ENCODE data around the gene KRTAP4-11. TPM values are rescaled to one million over a fixed set of nuclear protein-coding genes. Genes with fewer than 3 reads are reported as not detected.
"Not testable (repeated sequence)": the region's sequence is repeated elsewhere in the genome, so short reads cannot be mapped to it uniquely, and the experiment has no call there.

Gene KRTAP4-11
- total RNA-seq, 1 experiment from 2014 or later: not detected

- H3K4me3 ChIP-seq (replicated peaks in 1 of 2; ENCODE audit: low read depth in 1 of 2, low read length in 2 of 2): no peak overlapping the region
- no peaks in the 10 kb centered on the region for H3K9me2 ChIP-seq (ENCODE audit: insufficient read depth)
- intact Hi-C loops (cut with micrococcal nuclease): no loop called here
- CTCF ChIA-PET: no interaction called here
- H3K27ac ChIP-seq (ENCODE audit: low read depth, low read length): no peak overlapping the region
- no peak for ATAC-seq
- POLR2A ChIA-PET: no interaction called here
- H3K9ac ChIP-seq (ENCODE audit: low read length): no peak overlapping the region
- DNase-seq (ENCODE audit: low read depth, low spot score): no peak
- no peaks in the 10 kb centered on the region for H3K79me2 ChIP-seq (ENCODE audit: insufficient read depth, low read length)
- H3K36me3 ChIP-seq (ENCODE audit: control insufficient read depth in 1 of 2, insufficient read depth in 2 of 2, low read length in 2 of 2): peaks cover 0 to 23% of the 10 kb centered on the region in 2 experiments; a peak in 2 of 4 replicates
- RAD21 ChIA-PET (ENCODE audit: low non-redundant PET in 1 of 2, low total read pairs in 2 of 2, uncharacterized antibody in 2 of 2, unreplicated experiment in 2 of 2): no interaction called here
- H3K27me3 ChIP-seq (ENCODE audit: insufficient read depth, low read length): no peaks in the 10 kb centered on the region
- no peak overlapping the region for H3K4me2 ChIP-seq (ENCODE audit: low read length)
- peak overlapping the region; percentile 51 for H2AFZ ChIP-seq (ENCODE audit: low read depth, low read length, poor library complexity, severe bottlenecking)
- H3K4me1 ChIP-seq (ENCODE audit: control insufficient read depth in 1 of 2, insufficient read depth in 2 of 2, low read length in 2 of 2): peaks cover 0 to 6% of the 10 kb centered on the region in 2 experiments; a peak in 1 of 4 replicates
- BruUV-seq (replicated peaks): no TSS peak
- peaks cover 4 to 21% of the 10 kb centered on the region in 2 experiments; a peak in 3 of 4 replicates for H3K9me3 ChIP-seq (ENCODE audit: control insufficient read depth in 1 of 2, insufficient read depth in 1 of 2, low read depth in 1 of 2, low read length in 2 of 2)
- TF ChIP-seq EGR1 (IDR thresholded peaks at IDR 0.05; ENCODE audit: low read depth) (no peak), CBX3 (IDR thresholded peaks at IDR 0.05; ENCODE audit: low read depth) (peak; percentile 59; the same call in 1 of the 2 replicates)
- no peaks in the 10 kb centered on the region for H4K20me1 ChIP-seq (ENCODE audit: insufficient read depth)
Measured at GRCh38 chr17:41111151-41111885, 6.9 kb downstream of the KRTAP4-11 start.

- H3K4me1 ChIP-seq (ENCODE audit: control insufficient read depth in 1 of 2, insufficient read depth in 2 of 2, low read length in 2 of 2): peaks cover 10 to 27% of the 10 kb centered on the region in 2 experiments
- H4K20me1 ChIP-seq (ENCODE audit: insufficient read depth); DNase-seq (ENCODE audit: low read depth, low spot score): not testable (repeated sequence)
Measured at GRCh38 chr17:41108728-41109386, 9.3 kb downstream of the KRTAP4-11 start.

More at GRCh38 chr17:41108728-41109386, 9.3 kb downstream of the KRTAP4-11 start:
- Histone ChIP-seq H3K9me3 (ENCODE audit: control insufficient read depth in 1 of 2, insufficient read depth in 1 of 2, low read depth in 1 of 2, low read length in 2 of 2) (peaks cover 4 to 21% of the 10 kb centered on the region in 2 experiments; a peak in 3 of 4 replicates), H2AFZ (ENCODE audit: low read depth, low read length, poor library complexity, severe bottlenecking) (peak overlapping the region; percentile 22), H3K36me3 (ENCODE audit: control insufficient read depth in 1 of 2, insufficient read depth in 2 of 2, low read length in 2 of 2) (peaks cover 0 to 23% of the 10 kb centered on the region in 2 experiments; a peak in 2 of 4 replicates)
- BruUV-seq (replicated peaks); H3K9ac ChIP-seq (ENCODE audit: low read length); H3K9me2 ChIP-seq (ENCODE audit: insufficient read depth); H3K4me2 ChIP-seq (ENCODE audit: low read length); RAD21 ChIA-PET (ENCODE audit: low non-redundant PET in 1 of 2, low total read pairs in 2 of 2, uncharacterized antibody in 2 of 2, unreplicated experiment in 2 of 2); H3K4me3 ChIP-seq (replicated peaks in 1 of 2; ENCODE audit: low read depth in 1 of 2, low read length in 2 of 2); H3K27ac ChIP-seq (ENCODE audit: low read depth, low read length); CTCF ChIA-PET; H3K79me2 ChIP-seq (ENCODE audit: insufficient read depth, low read length); intact Hi-C loops (cut with micrococcal nuclease); POLR2A ChIA-PET; H3K27me3 ChIP-seq (ENCODE audit: insufficient read depth, low read length); ATAC-seq: not testable (repeated sequence)
